NCI-H1436 treated with DMSO at 0.1 percent for 48 hours (cell line): ENCODE results near the gene C19orf33.
"Not testable (repeated sequence)": the region's sequence is repeated elsewhere in the genome, so short reads cannot be mapped to it uniquely, and the experiment has no call there.

Experiments
- DNase-seq: peaks from one replicate; lab custom pipeline; 2025; lab: John Stamatoyannopoulos, UW

The C19orf33 gene

DNA sequence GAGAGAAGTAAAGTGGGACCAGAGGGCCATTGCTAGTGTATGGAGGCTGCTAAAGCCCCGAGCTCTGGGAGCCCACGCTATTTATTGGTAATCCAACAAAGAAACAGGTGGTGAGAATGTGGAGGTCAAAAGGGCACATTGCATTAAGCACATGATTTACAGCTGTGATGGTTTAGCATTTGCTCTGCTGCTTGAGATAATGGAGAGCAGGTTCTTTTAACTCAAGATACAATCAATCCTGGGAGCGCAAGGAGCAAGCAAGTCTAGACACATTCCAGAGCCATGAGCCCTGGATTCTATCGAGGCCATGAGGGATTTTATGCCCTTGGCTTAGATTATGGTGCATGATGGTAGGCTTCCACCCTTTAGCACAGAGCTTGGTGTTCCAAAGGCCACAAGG lies 35.0 kb downstream of the C19orf33 start:
- not testable (repeated sequence) for DNase-seq

DNA sequence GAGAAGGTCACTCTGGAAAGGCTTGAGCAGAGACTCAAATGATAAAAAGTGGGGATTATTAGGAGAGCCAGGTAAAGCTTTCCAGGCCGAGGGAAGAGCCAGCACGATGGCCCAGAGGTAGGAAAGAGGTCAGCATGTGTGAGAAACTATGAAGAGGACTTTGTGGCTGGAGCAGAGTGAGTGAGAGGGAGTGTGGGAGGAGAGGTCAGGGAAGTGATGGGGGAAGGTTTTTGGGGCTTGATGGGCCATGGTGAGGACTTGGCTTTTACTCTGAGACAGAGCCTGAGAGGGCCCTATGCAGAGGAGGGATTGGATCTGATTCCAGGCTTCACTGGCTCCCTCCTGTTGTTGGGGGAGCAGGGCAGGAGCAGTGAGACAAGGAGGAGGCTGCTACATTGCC lies 36.9 kb downstream of the C19orf33 start:
- DNase-seq = no peak

DNA sequence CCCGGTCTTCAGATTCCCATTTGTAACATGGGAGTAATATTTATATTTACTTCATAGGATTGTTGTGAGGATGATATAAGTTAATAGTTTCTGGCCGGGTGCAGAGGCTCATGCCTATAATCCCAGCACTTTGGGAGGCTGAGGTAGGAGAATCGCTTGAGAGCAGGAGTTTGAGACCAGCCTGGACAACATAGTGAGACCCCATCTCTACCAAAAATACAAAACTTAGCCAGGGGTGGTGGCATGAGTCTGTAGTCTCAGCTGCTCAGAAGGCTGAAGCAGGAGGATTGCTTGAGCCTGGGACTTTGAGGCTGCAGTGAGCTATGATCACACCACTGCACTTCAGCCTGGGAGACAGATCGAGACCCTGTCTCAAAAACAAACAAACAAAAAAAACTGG lies 42.8 kb downstream of the C19orf33 start:
- DNase-seq = no peak

DNA sequence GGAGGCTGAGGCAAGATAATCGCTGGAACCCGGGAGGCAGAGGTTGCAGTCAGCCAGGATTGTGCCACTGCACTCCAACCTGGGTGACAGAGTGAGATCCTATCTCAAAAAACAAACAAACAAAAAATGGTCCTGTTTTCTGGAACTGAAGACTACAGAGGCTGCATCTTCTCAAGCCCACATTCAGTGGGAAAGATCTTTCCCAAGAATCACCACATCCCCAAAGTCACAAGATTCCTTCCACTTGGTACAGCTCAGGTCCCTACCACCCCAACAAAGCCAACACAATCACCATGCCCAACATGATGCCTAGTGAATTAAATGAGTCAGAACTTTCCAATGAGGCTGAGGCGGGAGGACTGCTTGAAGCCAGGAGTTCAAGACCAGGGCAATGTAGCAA lies 46.8 kb downstream of the C19orf33 start:
- no peak for DNase-seq

DNA sequence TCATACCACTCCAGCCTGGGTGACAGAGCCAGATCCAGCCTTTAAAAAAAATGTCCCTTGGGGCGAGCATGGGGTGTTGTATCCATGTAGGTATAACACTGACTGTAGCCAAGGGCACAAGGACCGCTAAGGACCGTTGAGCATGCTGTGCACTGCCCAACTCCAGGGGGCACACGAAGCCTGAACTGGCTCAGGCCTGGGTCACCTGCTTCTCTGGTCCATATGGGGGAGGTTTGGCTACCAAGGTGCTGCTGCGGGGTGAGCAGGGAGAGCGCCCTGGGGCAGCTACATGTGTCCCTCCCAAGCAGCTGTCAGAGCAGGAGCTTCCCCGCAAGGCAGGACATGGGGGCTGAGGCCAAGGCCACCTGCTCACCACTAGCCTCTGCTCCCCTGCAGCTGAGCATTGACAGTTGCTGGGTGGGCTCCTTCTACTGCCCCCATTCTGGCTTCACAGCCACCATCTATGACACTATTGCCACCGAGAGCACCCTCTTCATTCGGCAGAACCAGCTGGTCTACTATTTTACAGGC lies 47.9 kb downstream of the C19orf33 start:
- no peak for DNase-seq

DNA sequence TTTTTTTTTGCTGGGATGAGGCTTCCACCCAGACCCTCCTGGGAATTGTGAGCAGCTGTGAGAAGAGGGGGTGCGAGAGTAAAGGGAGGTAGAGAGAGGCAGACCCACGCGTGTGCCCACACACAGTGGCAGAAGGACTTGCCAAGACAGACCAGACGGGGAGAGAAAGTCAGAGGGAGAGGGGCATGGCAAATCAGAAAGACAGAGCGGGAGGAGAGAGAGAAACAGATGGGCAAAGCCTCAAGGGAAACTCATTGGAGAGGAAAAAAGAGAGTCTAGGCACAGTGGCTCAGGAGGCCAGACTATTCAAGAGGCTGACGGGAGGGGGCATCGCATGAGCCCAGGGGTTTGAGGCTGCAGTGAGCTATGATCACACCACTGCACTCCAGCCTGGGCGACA lies 48.6 kb downstream of the C19orf33 start:
- no peak for DNase-seq
